T follicular helper cell (primary cell): ENCODE results near the gene DDOST.
A peak's percentile ranks its signal among the peaks of the same experiment; 100 is the strongest.

Experiments
- DNase-seq: peaks from one replicate; pipeline ENCODE4 v3.0.0-alpha.2; 2020; ENCODE audit warnings: low read depth
- total RNA-seq, 2 experiments: gene quantifications; one replicate each; lab custom pipeline; 2026; lab: John Stamatoyannopoulos, UW

The DDOST gene
- total RNA-seq = 154 to 295 reads per million in 2 experiments

DNA sequence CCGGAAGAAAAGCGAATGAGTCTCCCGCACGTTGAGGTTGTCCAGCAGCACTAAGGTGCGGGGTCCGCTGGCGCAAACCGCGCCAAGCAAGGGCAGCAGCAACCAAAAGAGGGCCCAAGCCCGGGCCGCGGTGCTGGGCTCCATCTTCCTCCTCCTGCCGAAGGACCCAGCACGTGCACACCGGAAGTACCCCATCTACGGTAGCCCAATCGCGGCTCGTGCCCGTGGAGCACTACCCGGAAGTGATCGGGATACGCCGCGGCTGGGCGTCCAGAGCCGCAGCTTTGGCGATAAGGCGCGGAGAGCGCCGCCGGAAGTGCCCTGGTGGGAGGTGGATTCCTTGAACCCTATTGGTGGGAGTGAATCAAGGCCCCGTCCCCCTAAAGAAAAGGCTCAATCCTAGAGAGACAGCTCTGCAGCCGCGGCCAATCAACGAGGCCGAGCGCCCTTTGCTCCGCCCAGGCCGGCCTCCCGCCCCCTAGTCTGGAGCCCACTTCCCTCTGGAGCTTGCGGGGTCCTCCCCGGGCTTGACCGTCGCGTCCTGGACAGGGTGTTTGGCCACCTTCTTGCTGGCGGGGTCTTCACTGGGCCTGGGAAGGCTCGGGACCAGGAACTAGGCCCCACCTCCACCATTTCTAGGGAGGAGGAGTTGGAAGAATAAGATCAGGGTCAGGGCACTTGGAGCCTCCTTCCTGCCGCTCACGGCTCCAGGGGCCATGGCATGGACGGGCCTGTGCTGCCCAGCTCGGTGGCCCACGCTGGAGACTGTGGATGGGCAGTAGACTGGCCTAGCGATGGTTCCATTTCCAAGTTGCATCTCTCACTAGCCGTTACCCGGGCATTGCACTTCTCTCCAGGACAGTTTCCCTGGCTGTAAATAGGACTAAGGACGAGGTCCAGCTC, at the start of gene DDOST:
DDOST (minus strand) TSS at position 163 of the 903 bp plus-strand sequence; CDS start at position 144, 19 bp downstream.
- DNase-seq = peak; percentile 89

GRCh38 chr1:20710469-20711284, 49.5 kb upstream of the DDOST start:
- no peak for DNase-seq

- DNase-seq = no peak
Observed at GRCh38 chr1:20709868-20710267, 48.7 kb upstream of the DDOST start.

GRCh38 chr1:20708891-20709290, 47.7 kb upstream of the DDOST start:
- DNase-seq = no peak

DNA sequence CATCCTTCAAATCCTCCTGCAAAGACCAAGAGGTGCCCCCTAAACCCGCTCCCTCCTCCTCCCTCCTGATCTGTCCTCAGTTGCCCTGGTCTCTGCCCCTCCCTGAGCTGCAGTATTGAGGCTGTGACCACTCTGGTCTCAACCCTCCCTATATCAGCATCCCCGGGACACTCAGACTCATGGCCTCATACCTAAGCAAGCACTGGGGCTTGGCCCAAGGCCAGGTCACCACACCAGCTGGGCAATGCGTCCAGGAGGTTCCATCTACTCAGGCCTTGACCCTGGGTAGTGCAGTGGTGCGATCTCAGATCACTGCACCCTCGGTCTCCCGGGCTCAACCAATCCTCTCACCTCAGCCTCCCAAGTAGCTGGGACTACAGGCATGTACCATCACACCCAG, 46.9 kb upstream of the DDOST start:
- no peak for DNase-seq

- DNase-seq = no peak
Observed at GRCh38 chr1:20706841-20707240, 45.7 kb upstream of the DDOST start.

DNA sequence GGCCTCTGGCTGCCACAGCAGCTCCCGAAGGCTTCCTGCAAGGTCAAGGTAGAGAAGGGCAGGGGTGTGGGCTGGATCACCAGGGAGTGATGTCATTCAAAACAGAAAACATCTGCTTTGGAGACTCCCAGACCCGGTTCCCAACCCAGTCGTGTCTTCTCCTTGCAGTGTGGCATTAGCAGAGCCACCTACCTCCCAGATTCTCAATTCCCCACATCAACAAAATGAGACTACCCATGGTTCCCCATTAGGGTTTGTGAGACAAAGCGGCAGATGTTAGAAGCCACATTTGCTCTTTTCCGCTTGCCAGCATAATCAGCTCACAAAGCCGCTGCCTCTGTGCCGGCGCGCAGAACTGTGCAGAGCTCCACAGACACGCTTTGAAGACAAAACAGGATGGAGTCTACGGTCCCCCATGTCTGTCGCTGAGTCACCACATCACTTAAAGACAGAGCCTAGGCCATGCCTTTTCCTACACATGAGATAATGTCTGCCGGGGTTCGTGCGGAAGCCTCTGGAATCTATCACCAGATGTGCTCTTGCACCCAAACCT, 44.1 kb upstream of the DDOST start:
- no peak for DNase-seq

DNA sequence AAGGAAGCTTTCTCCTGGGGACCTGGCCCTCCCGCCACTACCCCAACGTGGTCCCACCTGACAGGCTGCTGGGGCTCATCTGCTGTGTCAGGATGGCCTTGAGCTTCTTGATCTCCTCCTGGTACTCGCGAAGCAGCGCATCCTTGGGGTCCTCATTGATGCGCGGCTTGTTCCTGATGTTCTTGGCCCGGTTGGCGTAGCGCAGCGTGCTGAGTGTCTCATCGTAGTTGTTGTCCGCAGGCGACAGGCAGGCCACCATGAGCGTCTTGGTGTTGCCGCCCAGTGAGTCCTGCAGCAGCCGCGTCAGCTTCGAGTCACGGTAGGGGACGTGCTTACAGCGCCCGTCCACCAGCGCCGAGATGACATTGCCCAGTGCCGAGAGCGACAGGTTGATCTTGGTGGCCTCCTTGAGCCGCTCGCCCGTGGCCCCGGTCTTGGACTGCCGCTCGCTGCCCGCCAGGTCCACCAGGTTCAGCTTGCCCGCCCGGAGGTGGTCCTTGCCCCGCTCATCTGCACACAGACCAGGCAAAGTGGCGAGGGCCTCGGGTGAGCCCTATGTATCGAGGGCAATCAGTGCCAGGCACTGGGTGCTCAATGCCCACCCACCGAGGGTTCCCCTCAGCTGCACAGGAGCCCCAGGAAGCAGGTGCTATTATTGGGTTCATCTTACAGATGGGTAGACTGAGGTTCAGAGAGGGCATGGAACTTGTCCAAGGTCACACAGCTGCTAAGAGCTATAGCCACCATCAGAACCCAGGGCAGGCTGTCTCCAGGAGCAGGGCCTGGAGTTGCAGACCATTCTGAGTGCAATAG, 43.4 kb upstream of the DDOST start:
- no peak for DNase-seq

GRCh38 chr1:20703124-20703756, 42.1 kb upstream of the DDOST start:
- no peak for DNase-seq

- no peak for DNase-seq
Observed at GRCh38 chr1:20702416-20702815, 41.2 kb upstream of the DDOST start.

DNA sequence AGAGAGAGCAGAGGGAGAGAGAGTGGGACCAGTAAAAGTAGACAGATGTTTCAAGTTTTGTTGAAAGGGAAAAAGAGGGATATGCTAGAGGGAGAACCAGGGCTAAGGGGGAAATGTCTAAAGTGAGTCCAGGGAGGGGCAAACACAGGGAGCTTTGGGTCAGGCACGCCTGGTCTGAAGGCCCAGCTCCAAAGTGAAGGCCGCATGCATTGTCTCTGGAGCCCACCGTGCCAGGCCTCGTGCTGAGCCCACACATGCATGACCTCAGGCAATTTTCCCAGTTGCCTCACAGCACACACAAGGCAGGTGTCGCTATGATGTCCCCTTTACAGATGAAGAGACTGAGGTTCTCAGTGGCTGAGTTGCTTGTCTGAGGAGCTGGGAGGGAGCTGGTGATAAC, 40.7 kb upstream of the DDOST start:
- no peak for DNase-seq

DNA sequence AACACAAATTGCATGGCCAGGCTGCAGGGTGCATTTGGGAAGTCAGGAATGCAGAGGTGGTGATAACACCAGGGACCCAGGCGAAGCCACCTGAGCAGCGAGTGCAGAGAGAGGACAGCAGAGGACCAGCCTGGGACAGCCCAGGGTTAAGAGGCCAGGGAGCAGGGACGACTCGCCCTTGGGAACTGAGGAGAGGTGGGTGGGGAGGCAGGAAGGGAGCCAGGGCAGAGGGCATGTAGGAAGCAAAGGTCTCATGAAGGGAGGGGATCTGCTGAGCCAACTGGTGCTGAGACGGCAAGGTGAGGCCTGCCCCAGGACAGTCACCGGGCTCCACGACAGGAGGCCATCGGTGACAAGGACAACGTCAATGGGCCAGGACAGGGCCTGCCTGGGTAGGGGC, 40.3 kb upstream of the DDOST start:
- DNase-seq = no peak

DNA sequence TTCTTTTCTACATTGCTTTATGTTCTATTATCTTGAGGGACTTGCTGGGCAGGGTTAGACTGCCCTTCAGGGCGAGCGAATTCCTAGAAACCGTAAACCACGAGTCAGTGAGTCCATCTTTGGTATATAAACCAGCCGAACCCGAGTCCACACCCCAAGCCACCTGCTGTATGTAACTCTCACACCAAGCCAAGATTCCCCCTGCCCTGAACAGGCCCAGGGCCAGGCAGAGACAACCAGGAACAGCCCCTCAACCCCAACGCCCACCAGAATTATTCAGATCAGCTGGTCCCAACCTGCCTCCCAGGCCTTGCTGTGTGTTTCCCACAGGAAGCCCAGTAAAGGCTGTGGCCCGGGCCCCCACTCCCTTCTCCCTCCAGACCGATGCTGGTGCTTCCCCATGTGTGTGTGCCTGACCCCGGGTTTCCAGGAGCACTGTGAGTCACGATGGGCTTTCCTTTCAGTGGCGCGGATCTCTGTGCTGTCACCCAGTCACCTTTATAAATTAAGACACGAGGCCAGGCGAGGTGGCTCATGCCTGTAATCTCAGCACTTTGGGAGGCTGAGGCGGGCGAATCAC, 39.6 kb upstream of the DDOST start:
- DNase-seq = no peak

DNA sequence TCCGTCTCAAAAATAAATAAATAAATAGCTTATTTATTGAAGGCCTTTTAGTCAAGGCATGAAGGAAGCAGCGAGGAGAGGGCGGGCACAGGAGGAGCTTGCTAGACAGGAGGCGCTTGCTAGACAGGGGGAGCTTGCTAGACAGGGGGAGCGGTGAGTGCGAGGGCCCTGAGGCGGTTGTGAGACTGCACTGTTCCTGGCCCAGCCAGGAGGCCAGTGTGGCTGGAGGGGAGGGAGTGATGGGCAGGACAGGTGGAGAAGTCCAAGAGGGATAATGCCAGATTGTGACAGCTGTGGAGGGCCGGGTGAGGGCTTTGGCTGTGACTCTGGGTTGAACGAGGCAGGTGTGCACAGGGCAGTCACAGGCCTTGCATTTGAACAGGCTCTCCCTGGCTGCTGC, 38.4 kb upstream of the DDOST start:
- DNase-seq = no peak

- no peak for DNase-seq
Observed at GRCh38 chr1:20698195-20698910, 37.2 kb upstream of the DDOST start.

DNA sequence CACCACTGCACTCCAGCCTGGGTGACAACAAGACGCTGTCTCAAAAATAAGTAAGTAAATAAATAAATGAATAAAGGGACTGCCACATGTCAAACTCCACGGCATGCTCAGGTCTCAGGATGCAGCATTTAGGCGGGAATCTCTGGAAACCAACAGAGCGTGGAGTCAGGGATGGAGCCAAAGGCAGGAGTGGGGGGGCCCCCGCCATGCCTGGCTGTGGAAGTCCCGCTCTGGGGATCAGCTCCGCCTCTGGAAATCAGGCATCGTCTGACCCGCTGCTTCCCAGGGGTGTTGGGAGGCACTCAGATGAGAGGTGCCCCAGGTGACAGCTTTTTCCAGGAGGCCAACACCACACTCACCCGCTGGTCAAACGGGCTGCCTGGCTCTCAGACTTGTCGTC, 36.4 kb upstream of the DDOST start:
- no peak for DNase-seq

- peak; percentile 52 for DNase-seq
Observed at GRCh38 chr1:20696397-20697333, 35.5 kb upstream of the DDOST start.

DNA sequence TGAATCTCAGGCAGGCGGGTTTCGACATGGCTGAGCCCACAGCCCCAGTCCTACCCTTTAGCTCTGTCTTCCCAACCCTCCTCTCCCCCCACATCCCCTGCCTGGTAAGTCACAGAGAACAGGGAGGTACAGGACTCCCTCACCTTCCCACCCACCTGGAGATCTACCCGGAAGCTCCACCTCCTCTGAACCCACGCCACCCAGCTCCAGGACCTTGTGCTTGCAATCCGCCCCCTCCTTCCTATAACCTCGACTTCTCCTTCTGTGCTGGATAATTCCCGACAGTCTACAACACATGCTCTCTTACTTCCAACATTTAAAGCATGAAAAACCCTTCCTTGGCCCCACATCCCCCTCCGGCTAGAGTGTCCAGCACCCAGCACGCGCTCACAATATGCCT, 34.3 kb upstream of the DDOST start:
- DNase-seq = no peak

DNA sequence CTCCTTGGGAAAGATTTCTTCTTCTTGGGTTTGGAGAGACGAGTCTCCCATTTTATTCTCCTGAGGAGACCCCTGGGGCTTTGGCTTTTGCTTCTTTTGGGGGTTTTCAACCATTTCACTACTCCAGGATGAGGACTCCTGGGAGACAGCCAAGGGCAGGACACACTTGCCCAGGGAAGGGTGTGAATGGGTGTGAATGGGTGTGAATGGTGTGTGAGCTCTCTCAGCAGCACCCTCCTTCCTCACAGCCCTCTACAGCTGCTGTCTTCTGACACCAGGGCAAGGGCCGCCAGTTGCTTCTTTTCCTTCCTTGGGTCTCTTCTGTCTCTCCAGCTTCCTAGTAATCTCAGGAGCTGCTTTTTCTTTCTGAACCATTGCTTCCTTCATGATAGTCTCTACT, 32.5 kb upstream of the DDOST start:
- DNase-seq = no peak
